ENCODE data around the gene CCDC102A.
"Not testable (repeated sequence)": the region's sequence is repeated elsewhere in the genome, so short reads cannot be mapped to it uniquely, and the experiment has no call there.

Gene CCDC102A

DNA sequence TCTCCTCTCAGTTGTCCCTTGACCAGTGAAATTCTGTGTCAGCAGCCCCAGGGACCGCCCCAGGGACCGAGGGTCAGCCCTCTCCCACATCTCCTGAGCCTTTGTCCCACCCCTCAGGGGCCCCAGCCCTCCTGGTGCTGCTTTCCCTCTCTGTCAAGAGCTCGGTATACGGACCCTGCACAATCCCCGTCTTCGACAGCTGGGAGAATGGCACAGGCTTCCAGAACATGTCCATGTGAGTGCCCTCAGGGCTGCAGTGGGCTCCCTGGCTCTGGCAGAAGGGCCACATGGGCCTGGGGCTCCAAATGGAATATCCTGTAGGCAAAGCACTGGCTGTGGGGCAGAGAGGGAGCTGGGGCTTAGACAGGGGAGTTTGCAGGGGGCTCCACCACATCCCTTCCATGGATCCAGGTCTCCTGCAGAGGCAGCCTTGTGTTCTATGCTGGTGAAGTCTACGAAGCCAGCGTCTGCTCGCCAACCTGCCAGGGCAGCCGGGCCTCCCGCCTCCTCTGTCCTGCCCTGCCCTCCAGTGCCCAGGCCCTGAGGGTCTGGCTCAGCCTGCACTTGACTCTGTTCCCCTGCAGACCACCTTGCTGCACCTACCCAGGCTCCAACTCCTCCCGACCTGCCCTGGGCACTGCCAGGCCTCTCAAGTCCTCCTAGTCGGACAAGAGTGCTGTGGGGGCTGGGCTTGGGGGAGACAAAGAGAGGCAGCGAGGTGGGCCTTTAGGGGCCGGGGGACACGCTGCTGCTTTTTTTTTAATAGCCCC is 34.1 kb upstream of the CCDC102A start:
- DNase-seq (ENCODE audit: low read depth), result no peak
- TF ChIP-seq, protein P1, sequence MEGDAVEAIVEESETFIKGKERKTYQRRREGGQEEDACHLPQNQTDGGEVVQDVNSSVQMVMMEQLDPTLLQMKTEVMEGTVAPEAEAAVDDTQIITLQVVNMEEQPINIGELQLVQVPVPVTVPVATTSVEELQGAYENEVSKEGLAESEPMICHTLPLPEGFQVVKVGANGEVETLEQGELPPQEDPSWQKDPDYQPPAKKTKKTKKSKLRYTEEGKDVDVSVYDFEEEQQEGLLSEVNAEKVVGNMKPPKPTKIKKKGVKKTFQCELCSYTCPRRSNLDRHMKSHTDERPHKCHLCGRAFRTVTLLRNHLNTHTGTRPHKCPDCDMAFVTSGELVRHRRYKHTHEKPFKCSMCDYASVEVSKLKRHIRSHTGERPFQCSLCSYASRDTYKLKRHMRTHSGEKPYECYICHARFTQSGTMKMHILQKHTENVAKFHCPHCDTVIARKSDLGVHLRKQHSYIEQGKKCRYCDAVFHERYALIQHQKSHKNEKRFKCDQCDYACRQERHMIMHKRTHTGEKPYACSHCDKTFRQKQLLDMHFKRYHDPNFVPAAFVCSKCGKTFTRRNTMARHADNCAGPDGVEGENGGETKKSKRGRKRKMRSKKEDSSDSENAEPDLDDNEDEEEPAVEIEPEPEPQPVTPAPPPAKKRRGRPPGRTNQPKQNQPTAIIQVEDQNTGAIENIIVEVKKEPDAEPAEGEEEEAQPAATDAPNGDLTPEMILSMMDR (IDR thresholded peaks at IDR 0.05; ENCODE audit: low read depth, low read length, missing control alignments), result no peak
- H3K4me3 ChIP-seq (ENCODE audit: low read depth, low read length), result no peak overlapping the region

DNA sequence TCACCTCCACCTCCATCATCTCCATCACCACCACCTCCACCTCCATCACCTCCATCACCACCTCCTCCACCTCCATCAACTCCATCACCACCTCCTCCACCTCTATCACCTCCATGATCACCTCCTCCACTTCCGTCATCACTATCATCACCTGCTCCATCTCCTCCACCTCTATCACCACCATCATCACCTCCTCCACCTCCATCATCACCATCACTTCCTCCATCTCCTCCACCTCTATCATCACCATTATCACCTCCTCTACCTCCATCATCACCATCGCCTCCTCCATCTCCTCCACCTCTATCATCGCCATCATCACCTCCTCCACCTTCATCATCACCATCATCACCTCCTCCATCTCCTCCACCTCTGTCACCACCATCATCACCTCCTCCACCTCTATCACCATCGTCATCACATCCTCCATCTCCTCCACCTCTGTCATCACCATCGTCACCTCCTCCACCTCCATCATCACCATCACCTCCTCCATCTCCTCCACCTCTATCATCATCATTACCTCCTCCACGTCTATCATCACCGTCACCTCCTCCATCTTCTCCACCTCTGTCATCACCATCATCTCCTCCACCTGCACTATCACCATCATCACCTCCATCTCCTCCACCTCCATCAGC is 33.1 kb upstream of the CCDC102A start:
- no peak for DNase-seq (ENCODE audit: low read depth)
- H3K4me3 ChIP-seq (ENCODE audit: low read depth, low read length), result no peak overlapping the region
- TF ChIP-seq, protein P1 (IDR thresholded peaks at IDR 0.05; ENCODE audit: low read depth, low read length, missing control alignments), result no peak

DNA sequence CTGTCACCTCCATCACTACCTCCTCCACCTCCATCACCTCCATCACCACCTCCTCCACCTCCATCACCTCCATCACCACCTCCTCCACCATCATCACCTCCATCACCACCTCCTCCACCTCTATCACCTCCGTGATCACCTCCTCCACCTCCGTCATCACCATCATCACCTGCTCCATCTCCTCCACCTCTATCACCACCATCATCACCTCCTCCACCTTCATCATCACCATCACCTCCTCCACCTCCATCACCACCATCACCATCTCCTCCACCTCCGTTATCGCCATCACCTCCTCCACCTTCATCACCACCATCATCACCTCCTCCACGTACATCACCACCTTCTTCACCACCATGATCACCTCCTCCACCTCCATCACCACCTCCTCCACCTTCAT is 32.4 kb upstream of the CCDC102A start:
- not testable (repeated sequence) for H3K4me3 ChIP-seq (ENCODE audit: low read depth, low read length); DNase-seq (ENCODE audit: low read depth)

DNA sequence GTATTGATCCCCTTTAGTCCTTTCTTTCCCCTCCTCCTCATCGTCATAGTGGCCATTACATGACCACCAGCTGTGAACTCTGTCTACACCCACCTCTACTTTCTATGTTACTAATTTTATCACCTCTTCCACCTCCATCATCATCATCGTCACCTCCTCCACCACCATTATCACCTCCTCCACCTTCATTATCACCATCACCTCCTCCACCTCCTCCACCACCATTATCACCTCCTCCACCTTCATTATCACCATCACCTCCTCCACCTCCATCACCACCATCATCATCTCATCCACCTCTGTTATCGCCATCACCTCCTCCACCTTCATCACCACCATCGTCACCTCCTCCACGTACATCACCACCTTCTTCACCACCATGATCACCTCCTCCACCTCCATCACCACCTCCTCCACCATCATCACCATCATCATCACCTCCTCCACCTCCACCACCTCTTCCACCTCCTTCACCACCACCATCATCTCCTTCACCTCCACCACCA is 31.9 kb upstream of the CCDC102A start:
- TF ChIP-seq, protein P1 (IDR thresholded peaks at IDR 0.05; ENCODE audit: low read depth, low read length, missing control alignments), result no peak
- H3K4me3 ChIP-seq (ENCODE audit: low read depth, low read length), result no peak overlapping the region
- no peak for DNase-seq (ENCODE audit: low read depth)

DNA sequence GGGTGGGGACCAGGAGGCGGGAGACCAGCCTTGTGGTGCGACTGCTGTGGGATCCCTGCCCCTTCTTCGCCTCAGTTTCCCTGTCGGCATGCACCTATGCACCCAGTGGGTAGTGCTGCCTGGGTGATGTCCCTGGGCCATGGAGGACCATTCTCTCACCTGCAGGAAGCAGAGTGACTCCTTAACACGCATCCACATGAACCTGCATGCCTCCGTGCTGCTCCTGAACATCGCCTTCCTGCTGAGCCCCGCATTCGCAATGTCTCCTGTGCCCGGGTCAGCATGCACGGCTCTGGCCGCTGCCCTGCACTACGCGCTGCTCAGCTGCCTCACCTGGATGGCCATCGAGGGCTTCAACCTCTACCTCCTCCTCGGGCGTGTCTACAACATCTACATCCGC is 31.3 kb upstream of the CCDC102A start:
- no peak for DNase-seq (ENCODE audit: low read depth)
- TF ChIP-seq, protein P1 (IDR thresholded peaks at IDR 0.05; ENCODE audit: low read depth, low read length, missing control alignments), result no peak

DNA sequence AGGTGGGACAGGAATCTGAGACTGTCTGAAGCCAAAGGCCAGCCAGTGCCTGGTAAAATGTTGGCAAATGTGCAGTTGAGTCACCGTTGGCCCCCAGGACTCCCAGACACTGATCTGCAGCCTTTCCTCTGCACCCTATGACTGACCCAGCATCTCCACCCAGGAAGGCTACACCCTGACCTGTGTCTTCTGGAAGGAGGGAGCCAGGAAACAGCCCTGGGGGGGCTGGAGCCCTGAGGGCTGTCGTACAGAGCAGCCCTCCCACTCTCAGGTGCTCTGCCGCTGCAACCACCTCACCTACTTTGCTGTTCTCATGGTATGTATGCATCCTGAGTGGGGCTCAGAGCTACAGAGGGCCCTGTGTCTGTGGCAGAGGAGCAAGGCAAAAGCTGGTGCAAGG is 30.1 kb upstream of the CCDC102A start:
- TF ChIP-seq, protein P1 (IDR thresholded peaks at IDR 0.05; ENCODE audit: low read depth, low read length, missing control alignments), result no peak
- no peak overlapping the region for H3K4me3 ChIP-seq (ENCODE audit: low read depth, low read length)
- no peak for DNase-seq (ENCODE audit: low read depth)

More for the DNA sequence above, 31.3 kb upstream of the CCDC102A start:
- no peak overlapping the region for H3K4me3 ChIP-seq (ENCODE audit: low read depth, low read length)

DNA sequence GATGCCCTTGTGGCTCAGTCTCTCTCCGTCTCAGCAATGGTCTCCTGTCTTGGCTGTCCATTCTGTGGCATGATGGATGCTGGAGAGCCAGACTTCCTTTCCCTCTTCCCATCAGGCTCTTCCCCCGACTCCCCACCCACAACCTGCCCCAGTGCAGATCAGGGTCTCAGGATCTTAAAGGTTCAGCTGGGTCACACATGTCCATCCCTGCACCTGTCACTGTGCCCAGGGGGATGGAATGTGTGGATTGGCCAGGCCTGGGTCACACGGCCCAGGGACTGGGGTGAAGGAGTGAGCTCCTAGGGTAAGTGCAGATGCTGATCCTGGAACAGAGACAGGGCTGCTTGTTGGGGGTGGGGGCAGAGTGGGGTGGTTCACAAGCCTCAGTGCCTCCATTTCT is 29.1 kb upstream of the CCDC102A start:
- TF ChIP-seq, protein P1 (IDR thresholded peaks at IDR 0.05; ENCODE audit: low read depth, low read length, missing control alignments), result no peak
- no peak overlapping the region for H3K4me3 ChIP-seq (ENCODE audit: low read depth, low read length)

More for the DNA sequence above, 29.1 kb upstream of the CCDC102A start:
- no peak for DNase-seq (ENCODE audit: low read depth)

All from GM12864 (cell line).